ENCODE measurements around the gene PTN.

The PTN gene

DNA sequence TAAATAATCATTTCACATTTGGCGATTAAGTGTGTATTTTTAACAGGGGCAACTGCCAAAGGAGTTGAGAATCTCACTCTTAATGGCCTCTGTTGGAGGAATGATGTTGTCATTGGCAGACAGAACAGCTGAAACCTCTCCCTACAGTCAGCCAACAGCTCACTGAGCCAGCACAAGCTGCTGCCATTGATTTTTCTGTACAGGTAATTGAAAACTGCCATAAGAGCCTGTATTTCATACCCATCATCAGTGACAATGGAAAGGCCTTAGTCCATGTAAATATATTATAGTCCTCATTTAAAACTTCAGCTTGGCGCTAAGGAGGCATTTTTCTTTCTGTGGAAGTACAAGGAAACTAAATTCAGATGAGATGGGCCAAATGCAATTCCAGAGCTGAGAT lies 28.1 kb upstream of the PTN start:
- Histone ChIP-seq H3K27me3 (ENCODE audit: insufficient read depth, low read length, poor library complexity) (no peaks in the 10 kb centered on the region), H3K4me2 (ENCODE audit: low read length) (no peak overlapping the region), H3K4me3 (ENCODE audit: low read length) (no peak overlapping the region), H2BK5ac (ENCODE audit: low read length) (no peak overlapping the region), H2BK120ac (ENCODE audit: low read depth, low read length) (no peak overlapping the region), H3K9ac (ENCODE audit: low read length) (no peak overlapping the region), H3K79me2 (ENCODE audit: control insufficient read depth, insufficient read depth, low read length) (no peaks in the 10 kb centered on the region), H4K8ac (ENCODE audit: low read depth, low read length) (no peak overlapping the region), H3K18ac (ENCODE audit: low read length) (no peak overlapping the region), H4K5ac (ENCODE audit: low read length) (no peak overlapping the region), H2BK15ac (replicated peaks; ENCODE audit: low read depth) (no peak overlapping the region), H3K4me1 (ENCODE audit: control insufficient read depth, low read depth, low read length) (no peaks in the 10 kb centered on the region), H3K56ac (ENCODE audit: low read length) (no peak overlapping the region), H3K23ac (ENCODE audit: low read length) (no peak overlapping the region), H3K36me3 (ENCODE audit: control insufficient read depth, insufficient read depth, low read length) (no peaks in the 10 kb centered on the region), H3K27ac (ENCODE audit: low read depth, low read length) (no peak overlapping the region), H2AK5ac (ENCODE audit: low read length) (no peak overlapping the region), H3K4ac (ENCODE audit: low read depth, low read length) (no peak overlapping the region), H3K79me1 (ENCODE audit: low read length) (no peaks in the 10 kb centered on the region)
- DNase-seq: no peak
- no CpG with 5 or more reads among the region's 2 CpGs for WGBS (ENCODE audit: extremely low coverage, insufficient coverage, low lambda C conversion rate)

DNA sequence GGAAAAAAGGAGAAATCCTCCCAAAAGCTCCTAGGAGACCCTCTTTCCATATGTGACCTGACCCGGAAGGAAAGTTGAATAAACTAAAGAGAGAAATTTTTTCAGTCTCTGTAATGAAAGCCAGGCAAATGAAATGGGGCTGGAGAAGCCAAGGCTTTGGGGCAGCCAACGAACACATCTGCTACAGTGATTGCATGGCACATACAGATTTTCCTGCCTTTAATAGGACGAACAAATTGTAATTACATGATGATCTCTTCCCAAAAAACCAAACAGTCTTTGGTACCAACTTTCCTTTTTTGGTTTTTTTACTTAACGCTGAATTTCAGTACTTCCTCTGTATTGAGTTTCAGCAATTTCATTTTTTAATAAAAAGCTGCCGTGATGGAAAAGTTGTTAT lies 23.5 kb upstream of the PTN start:
- Histone ChIP-seq H2BK120ac (ENCODE audit: low read depth, low read length) (no peak overlapping the region), H3K4me2 (ENCODE audit: low read length) (no peak overlapping the region), H3K56ac (ENCODE audit: low read length) (no peak overlapping the region), H2BK5ac (ENCODE audit: low read length) (no peak overlapping the region), H3K9ac (ENCODE audit: low read length) (no peak overlapping the region), H3K27ac (ENCODE audit: low read depth, low read length) (no peak overlapping the region), H2BK15ac (replicated peaks; ENCODE audit: low read depth) (no peak overlapping the region), H3K79me2 (ENCODE audit: control insufficient read depth, insufficient read depth, low read length) (no peaks in the 10 kb centered on the region), H3K36me3 (ENCODE audit: control insufficient read depth, insufficient read depth, low read length) (no peaks in the 10 kb centered on the region), H3K18ac (ENCODE audit: low read length) (no peak overlapping the region), H3K4me3 (ENCODE audit: low read length) (no peak overlapping the region), H3K27me3 (ENCODE audit: insufficient read depth, low read length, poor library complexity) (no peaks in the 10 kb centered on the region), H3K23ac (ENCODE audit: low read length) (no peak overlapping the region), H4K5ac (ENCODE audit: low read length) (no peak overlapping the region), H2AK5ac (ENCODE audit: low read length) (no peak overlapping the region), H3K4me1 (ENCODE audit: control insufficient read depth, low read depth, low read length) (no peaks in the 10 kb centered on the region), H3K79me1 (ENCODE audit: low read length) (no peaks in the 10 kb centered on the region), H3K4ac (ENCODE audit: low read depth, low read length) (no peak overlapping the region), H4K8ac (ENCODE audit: low read depth, low read length) (no peak overlapping the region)
- DNase-seq: no peak
- no CpG with 5 or more reads among the region's 5 CpGs for whole genome bisulfite sequencing (ENCODE audit: extremely low coverage, insufficient coverage, low lambda C conversion rate)

DNA sequence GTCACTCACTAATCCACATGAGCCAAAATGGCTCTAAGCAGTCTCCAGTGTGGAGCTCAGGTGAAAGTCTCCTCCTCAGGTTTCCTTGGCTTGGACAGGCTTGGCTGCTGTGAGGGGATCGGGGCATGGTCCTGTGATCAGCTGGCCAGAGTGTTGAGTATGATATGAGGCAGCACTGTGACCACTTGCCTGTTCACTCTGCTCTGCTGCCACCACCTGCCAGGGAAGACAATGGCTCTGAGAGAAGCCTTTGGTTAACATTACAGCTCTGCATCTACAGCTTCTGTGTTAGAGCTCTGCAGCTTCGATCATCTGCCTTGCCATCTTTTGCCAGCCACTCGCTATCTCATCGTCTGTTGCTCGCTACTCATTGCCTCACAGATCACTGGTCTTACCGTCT lies 20.1 kb upstream of the PTN start:
- Histone ChIP-seq H3K56ac (ENCODE audit: low read length) (no peak overlapping the region), H3K79me1 (ENCODE audit: low read length) (no peaks in the 10 kb centered on the region), H3K79me2 (ENCODE audit: control insufficient read depth, insufficient read depth, low read length) (no peaks in the 10 kb centered on the region), H3K27ac (ENCODE audit: low read depth, low read length) (no peak overlapping the region), H3K18ac (ENCODE audit: low read length) (no peak overlapping the region), H3K4ac (ENCODE audit: low read depth, low read length) (no peak overlapping the region), H2BK15ac (replicated peaks; ENCODE audit: low read depth) (no peak overlapping the region), H3K4me2 (ENCODE audit: low read length) (no peak overlapping the region), H3K36me3 (ENCODE audit: control insufficient read depth, insufficient read depth, low read length) (no peaks in the 10 kb centered on the region), H2AK5ac (ENCODE audit: low read length) (no peak overlapping the region), H2BK5ac (ENCODE audit: low read length) (no peak overlapping the region), H3K9ac (ENCODE audit: low read length) (no peak overlapping the region), H3K27me3 (ENCODE audit: insufficient read depth, low read length, poor library complexity) (no peaks in the 10 kb centered on the region), H3K23ac (ENCODE audit: low read length) (no peak overlapping the region), H2BK120ac (ENCODE audit: low read depth, low read length) (no peak overlapping the region), H3K4me1 (ENCODE audit: control insufficient read depth, low read depth, low read length) (no peaks in the 10 kb centered on the region), H4K8ac (ENCODE audit: low read depth, low read length) (no peak overlapping the region), H4K5ac (ENCODE audit: low read length) (no peak overlapping the region), H3K4me3 (ENCODE audit: low read length) (no peak overlapping the region)
- DNase-seq: no peak
- no CpG with 5 or more reads among the region's 6 CpGs for WGBS (ENCODE audit: extremely low coverage, insufficient coverage, low lambda C conversion rate)

DNA sequence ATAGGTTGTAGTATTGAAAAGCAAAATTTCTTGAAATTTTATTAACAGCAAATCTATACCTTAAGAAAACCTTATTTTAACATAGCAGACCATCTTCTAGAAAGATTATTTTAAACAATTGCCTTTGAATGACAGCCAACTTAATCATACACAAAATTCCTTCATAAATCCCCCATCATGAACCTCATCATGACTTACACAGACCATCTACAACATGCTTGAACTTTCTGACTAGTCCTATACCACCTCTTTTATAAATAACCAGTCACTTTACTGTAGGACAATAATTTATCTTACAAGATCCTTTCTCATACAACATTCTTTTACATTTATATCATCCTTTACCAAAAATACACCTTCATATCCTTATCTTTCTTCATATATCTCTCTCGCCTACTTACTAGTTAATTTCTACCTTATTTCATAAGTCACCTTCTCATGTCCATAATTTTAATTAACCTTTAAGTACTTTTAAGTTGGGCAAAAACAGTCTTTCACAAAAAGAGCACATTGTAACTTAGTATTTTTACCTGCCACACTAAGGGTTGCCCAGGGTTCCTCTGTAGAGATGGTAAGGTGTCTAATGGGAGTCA lies 16.6 kb upstream of the PTN start:
- H3K4me3 ChIP-seq (ENCODE audit: low read length): no peak overlapping the region
- no peaks in the 10 kb centered on the region for H3K27me3 ChIP-seq (ENCODE audit: insufficient read depth, low read length, poor library complexity)

DNA sequence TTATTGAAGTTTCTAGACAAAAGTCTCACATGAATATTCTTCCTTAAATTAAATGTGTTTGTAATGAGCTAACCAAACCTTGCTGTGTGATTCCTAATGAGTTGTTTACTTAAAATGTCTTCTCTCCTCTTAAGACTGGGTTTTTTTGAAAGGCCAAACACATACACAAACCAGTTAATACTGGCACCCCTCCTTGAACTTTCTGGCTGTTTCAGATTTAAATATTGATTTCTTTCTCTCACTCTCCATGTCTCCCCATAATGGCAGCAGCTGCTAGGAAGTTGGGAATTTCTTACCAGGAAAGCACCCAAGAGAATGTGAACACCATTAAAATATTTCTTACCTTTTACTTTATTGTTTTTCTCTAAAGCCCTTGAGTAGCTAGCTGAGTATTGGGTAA lies 11.4 kb upstream of the PTN start:
- Histone ChIP-seq H3K18ac (ENCODE audit: low read length) (no peak overlapping the region), H2AK5ac (ENCODE audit: low read length) (no peak overlapping the region), H3K23ac (ENCODE audit: low read length) (no peak overlapping the region), H3K4ac (ENCODE audit: low read depth, low read length) (no peak overlapping the region), H2BK120ac (ENCODE audit: low read depth, low read length) (no peak overlapping the region), H4K5ac (ENCODE audit: low read length) (no peak overlapping the region), H3K79me2 (ENCODE audit: control insufficient read depth, insufficient read depth, low read length) (no peaks in the 10 kb centered on the region), H4K8ac (ENCODE audit: low read depth, low read length) (no peak overlapping the region), H3K4me3 (ENCODE audit: low read length) (no peak overlapping the region), H2BK15ac (replicated peaks; ENCODE audit: low read depth) (no peak overlapping the region), H3K9ac (ENCODE audit: low read length) (no peak overlapping the region), H2BK5ac (ENCODE audit: low read length) (no peak overlapping the region), H3K79me1 (ENCODE audit: low read length) (no peaks in the 10 kb centered on the region), H3K4me2 (ENCODE audit: low read length) (no peak overlapping the region), H3K27me3 (ENCODE audit: insufficient read depth, low read length, poor library complexity) (no peaks in the 10 kb centered on the region), H3K36me3 (ENCODE audit: control insufficient read depth, insufficient read depth, low read length) (no peaks in the 10 kb centered on the region), H3K56ac (ENCODE audit: low read length) (no peak overlapping the region), H3K27ac (ENCODE audit: low read depth, low read length) (no peak overlapping the region), H3K4me1 (ENCODE audit: control insufficient read depth, low read depth, low read length) (no peaks in the 10 kb centered on the region)
- no peak for DNase-seq

More for the DNA sequence above, 16.6 kb upstream of the PTN start:
- Histone ChIP-seq H3K9ac (ENCODE audit: low read length) (no peak overlapping the region), H4K8ac (ENCODE audit: low read depth, low read length) (no peak overlapping the region), H3K4ac (ENCODE audit: low read depth, low read length) (no peak overlapping the region), H3K23ac (ENCODE audit: low read length) (no peak overlapping the region), H2BK5ac (ENCODE audit: low read length) (no peak overlapping the region), H2BK120ac (ENCODE audit: low read depth, low read length) (no peak overlapping the region), H4K5ac (ENCODE audit: low read length) (no peak overlapping the region), H2BK15ac (replicated peaks; ENCODE audit: low read depth) (no peak overlapping the region), H2AK5ac (ENCODE audit: low read length) (no peak overlapping the region), H3K56ac (ENCODE audit: low read length) (no peak overlapping the region), H3K27ac (ENCODE audit: low read depth, low read length) (no peak overlapping the region), H3K79me1 (ENCODE audit: low read length) (no peaks in the 10 kb centered on the region), H3K36me3 (ENCODE audit: control insufficient read depth, insufficient read depth, low read length) (no peaks in the 10 kb centered on the region), H3K79me2 (ENCODE audit: control insufficient read depth, insufficient read depth, low read length) (no peaks in the 10 kb centered on the region), H3K18ac (ENCODE audit: low read length) (no peak overlapping the region), H3K4me1 (ENCODE audit: control insufficient read depth, low read depth, low read length) (no peaks in the 10 kb centered on the region), H3K4me2 (ENCODE audit: low read length) (no peak overlapping the region)
- peak; percentile 68 for DNase-seq
- WGBS (ENCODE audit: extremely low coverage, insufficient coverage, low lambda C conversion rate): 60% methylated on average over 1 of the region's 1 CpG

DNA sequence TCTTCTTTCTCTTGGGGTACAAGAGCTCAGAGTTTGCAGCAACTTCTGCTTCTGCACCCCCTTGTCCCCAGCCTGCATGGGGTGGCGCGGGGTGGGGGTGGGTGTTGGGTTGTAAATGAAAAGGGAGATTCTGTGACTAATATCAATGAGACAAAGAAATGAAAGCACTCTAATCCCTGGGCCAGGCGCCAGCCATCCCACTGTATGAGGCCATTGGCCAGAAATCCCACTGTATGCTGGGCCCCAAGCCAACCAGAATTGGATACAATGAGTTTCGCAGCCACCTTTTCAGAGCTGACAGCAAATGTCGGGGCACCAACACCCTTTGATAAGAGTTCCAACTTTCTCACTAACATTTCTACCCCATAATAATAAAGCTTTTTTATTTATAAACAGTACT lies 10.9 kb upstream of the PTN start:
- no peak overlapping the region for H3K4me3 ChIP-seq (ENCODE audit: low read length)
- H2BK5ac ChIP-seq (ENCODE audit: low read length): no peak overlapping the region
- H3K23ac ChIP-seq (ENCODE audit: low read length): no peak overlapping the region
- no peaks in the 10 kb centered on the region for H3K79me2 ChIP-seq (ENCODE audit: control insufficient read depth, insufficient read depth, low read length)
- no peak overlapping the region for H3K27ac ChIP-seq (ENCODE audit: low read depth, low read length)
- no peak overlapping the region for H2AK5ac ChIP-seq (ENCODE audit: low read length)
- H3K4me2 ChIP-seq (ENCODE audit: low read length): no peak overlapping the region
- H3K36me3 ChIP-seq (ENCODE audit: control insufficient read depth, insufficient read depth, low read length): no peaks in the 10 kb centered on the region
- no peak overlapping the region for H2BK15ac ChIP-seq (replicated peaks; ENCODE audit: low read depth)
- no peak overlapping the region for H3K4ac ChIP-seq (ENCODE audit: low read depth, low read length)
- H4K5ac ChIP-seq (ENCODE audit: low read length): no peak overlapping the region
- H2BK120ac ChIP-seq (ENCODE audit: low read depth, low read length): no peak overlapping the region
- no peak overlapping the region for H3K18ac ChIP-seq (ENCODE audit: low read length)
- H3K27me3 ChIP-seq (ENCODE audit: insufficient read depth, low read length, poor library complexity): no peaks in the 10 kb centered on the region
- no peak overlapping the region for H3K9ac ChIP-seq (ENCODE audit: low read length)
- no CpG with 5 or more reads among the region's 5 CpGs for WGBS (ENCODE audit: extremely low coverage, insufficient coverage, low lambda C conversion rate)
- H3K56ac ChIP-seq (ENCODE audit: low read length): no peak overlapping the region
- no peak for DNase-seq
- H3K79me1 ChIP-seq (ENCODE audit: low read length): no peaks in the 10 kb centered on the region
- H4K8ac ChIP-seq (ENCODE audit: low read depth, low read length): no peak overlapping the region
- H3K4me1 ChIP-seq (ENCODE audit: control insufficient read depth, low read depth, low read length): no peaks in the 10 kb centered on the region
